GM13977 (cell line): Measurements from ENCODE around the gene TOP3A.

ENCODE experiments used
- DNase-seq: peaks from one replicate; pipeline ENCODE4 v3.0.0; 2012; ENCODE audit warnings: low spot score
- CTCF ChIP-seq: IDR thresholded peaks from 2 replicates; pipeline ENCODE4 v1.5.1; 2012; ENCODE audit warnings: mild to moderate bottlenecking, control low read depth; ENCODE audit not compliant: insufficient read depth; ENCODE audit errors: extremely low read depth, missing control alignments
- in situ Hi-C: fragments of 300-500 bp; cut with MboI; formaldehyde crosslinking; loops from one replicate; pipeline ENCODE4 v1.12.0; 2022; ENCODE audit warnings: low sequenced_read_pairs, low pct_unique_long_range_greater_than_20kb, mixed read lengths, inconsistent platforms; ENCODE audit not compliant: unreplicated experiment

The TOP3A gene

GRCh38 chr17:18324140-18325050, 9.6 kb upstream of the TOP3A start:
- in situ Hi-C loops, result no loop called here
- no peak for TF ChIP-seq CTCF

GRCh38 chr17:18323507-18324139, 8.8 kb upstream of the TOP3A start:
- in situ Hi-C loops, result no loop called here
- TF ChIP-seq CTCF, result no peak
- DNase-seq, result no peak

More at GRCh38 chr17:18324140-18325050, 9.6 kb upstream of the TOP3A start:
- DNase-seq, result no peak

- TF ChIP-seq CTCF, result no peak
- in situ Hi-C loops, result no loop called here
- no peak for DNase-seq
Observed at GRCh38 chr17:18323007-18323406, 8.2 kb upstream of the TOP3A start.

- in situ Hi-C loops, result no loop called here
- no peak for DNase-seq
- TF ChIP-seq CTCF, result no peak
Observed at GRCh38 chr17:18322522-18322921, 7.7 kb upstream of the TOP3A start.

GRCh38 chr17:18321309-18321708, 6.5 kb upstream of the TOP3A start:
- peak; percentile 7 for TF ChIP-seq CTCF
- in situ Hi-C loops, result no loop called here
- no peak for DNase-seq

- in situ Hi-C loops, result no loop called here
- TF ChIP-seq CTCF, result no peak
- no peak for DNase-seq
Observed at GRCh38 chr17:18320301-18320700, 5.5 kb upstream of the TOP3A start.
